ENCODE data around the gene CPEB3.

DNA sequence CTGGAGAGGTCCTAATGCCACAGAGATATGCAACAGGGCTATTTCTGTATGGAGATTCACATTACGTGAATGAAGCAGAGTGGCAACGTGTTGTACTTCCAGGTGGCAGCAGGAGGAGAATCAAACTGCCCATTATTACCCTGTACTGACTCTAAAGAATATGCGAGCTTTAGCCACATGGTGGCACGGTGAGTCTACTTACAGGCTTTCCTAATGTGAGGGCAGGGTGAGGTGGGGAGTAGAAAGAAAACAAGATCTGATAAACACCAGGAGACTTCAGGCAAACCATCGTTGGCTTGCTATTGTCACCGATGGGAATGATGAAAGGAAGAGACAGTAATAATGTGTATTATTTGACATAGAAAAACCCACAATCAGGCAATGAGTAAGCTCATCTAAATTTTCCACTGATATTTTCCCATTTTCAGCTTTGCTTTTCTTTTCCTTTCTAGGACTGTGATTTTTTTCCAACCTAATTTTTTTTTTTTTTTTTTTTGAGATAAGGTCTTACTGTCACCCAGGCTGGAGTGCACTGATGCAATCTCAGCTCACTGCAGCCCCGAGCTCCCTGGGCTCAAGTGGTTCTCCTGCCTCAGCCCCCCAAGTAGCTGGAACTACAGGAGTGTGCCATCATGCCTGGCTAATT lies 203.0 kb downstream of the CPEB3 start:
- TF ChIP-seq, protein P1, sequence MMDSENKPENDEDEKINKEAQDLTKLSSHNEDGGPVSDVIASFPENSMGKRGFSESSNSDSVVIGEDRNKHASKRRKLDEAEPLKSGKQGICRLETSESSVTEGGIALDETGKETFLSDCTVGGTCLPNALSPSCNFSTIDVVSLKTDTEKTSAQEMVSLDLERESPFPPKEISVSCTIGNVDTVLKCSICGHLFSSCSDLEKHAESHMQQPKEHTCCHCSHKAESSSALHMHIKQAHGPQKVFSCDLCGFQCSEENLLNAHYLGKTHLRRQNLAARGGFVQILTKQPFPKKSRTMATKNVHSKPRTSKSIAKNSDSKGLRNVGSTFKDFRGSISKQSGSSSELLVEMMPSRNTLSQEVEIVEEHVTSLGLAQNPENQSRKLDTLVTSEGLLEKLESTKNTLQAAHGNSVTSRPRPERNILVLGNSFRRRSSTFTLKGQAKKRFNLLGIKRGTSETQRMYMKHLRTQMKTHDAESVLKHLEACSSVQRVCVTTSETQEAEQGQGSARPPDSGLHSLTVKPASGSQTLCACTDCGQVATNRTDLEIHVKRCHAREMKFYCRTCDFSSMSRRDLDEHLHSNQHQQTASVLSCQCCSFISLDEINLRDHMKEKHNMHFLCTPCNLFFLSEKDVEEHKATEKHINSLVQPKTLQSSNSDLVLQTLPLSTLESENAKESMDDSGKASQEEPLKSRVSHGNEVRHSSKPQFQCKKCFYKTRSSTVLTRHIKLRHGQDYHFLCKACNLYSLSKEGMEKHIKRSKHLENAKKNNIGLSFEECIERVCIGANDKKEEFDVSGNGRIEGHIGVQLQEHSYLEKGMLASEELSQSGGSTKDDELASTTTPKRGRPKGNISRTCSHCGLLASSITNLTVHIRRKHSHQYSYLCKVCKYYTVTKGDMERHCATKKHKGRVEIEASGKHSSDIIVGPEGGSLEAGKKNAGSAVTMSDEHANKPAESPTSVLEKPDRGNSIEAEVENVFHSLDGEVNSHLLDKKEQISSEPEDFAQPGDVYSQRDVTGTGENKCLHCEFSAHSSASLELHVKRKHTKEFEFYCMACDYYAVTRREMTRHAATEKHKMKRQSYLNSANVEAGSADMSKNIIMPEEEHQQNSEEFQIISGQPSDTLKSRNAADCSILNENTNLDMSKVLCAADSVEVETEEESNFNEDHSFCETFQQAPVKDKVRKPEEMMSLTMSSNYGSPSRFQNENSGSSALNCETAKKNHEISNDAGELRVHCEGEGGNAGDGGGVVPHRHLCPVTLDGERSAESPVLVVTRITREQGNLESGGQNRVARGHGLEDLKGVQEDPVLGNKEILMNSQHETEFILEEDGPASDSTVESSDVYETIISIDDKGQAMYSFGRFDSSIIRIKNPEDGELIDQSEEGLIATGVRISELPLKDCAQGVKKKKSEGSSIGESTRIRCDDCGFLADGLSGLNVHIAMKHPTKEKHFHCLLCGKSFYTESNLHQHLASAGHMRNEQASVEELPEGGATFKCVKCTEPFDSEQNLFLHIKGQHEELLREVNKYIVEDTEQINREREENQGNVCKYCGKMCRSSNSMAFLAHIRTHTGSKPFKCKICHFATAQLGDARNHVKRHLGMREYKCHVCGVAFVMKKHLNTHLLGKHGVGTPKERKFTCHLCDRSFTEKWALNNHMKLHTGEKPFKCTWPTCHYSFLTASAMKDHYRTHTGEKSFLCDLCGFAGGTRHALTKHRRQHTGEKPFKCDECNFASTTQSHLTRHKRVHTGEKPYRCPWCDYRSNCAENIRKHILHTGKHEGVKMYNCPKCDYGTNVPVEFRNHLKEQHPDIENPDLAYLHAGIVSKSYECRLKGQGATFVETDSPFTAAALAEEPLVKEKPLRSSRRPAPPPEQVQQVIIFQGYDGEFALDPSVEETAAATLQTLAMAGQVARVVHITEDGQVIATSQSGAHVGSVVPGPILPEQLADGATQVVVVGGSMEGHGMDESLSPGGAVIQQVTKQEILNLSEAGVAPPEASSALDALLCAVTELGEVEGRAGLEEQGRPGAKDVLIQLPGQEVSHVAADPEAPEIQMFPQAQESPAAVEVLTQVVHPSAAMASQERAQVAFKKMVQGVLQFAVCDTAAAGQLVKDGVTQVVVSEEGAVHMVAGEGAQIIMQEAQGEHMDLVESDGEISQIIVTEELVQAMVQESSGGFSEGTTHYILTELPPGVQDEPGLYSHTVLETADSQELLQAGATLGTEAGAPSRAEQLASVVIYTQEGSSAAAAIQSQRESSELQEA (IDR thresholded peaks at IDR 0.05; ENCODE audit: low read depth) = no peak
- TF ChIP-seq POLR2AphosphoS5 (IDR thresholded peaks at IDR 0.05; ENCODE audit: control insufficient read depth, insufficient read depth, low read depth, low read length) (no peak), STAT5A (IDR thresholded peaks at IDR 0.05; ENCODE audit: borderline replicate concordance, low read length) (no peak), ZFX (CRISPR knock-in tag; IDR thresholded peaks at IDR 0.05) (no peak)
- TF ChIP-seq, protein P2, sequence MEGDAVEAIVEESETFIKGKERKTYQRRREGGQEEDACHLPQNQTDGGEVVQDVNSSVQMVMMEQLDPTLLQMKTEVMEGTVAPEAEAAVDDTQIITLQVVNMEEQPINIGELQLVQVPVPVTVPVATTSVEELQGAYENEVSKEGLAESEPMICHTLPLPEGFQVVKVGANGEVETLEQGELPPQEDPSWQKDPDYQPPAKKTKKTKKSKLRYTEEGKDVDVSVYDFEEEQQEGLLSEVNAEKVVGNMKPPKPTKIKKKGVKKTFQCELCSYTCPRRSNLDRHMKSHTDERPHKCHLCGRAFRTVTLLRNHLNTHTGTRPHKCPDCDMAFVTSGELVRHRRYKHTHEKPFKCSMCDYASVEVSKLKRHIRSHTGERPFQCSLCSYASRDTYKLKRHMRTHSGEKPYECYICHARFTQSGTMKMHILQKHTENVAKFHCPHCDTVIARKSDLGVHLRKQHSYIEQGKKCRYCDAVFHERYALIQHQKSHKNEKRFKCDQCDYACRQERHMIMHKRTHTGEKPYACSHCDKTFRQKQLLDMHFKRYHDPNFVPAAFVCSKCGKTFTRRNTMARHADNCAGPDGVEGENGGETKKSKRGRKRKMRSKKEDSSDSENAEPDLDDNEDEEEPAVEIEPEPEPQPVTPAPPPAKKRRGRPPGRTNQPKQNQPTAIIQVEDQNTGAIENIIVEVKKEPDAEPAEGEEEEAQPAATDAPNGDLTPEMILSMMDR (IDR thresholded peaks at IDR 0.05 in 2 of 3, conservative IDR thresholded peaks at IDR 0.05 in 1 of 3; ENCODE audit: insufficient read depth in 2 of 3, low read depth in 1 of 3, low read length in 3 of 3) = peak; percentile 75 to 91 (median 87)

Measured in K562 (cell line).